Measurements from ENCODE around the gene CYTH4.
A peak's percentile ranks its signal among the peaks of the same experiment; 100 is the strongest.

The CYTH4 gene

DNA sequence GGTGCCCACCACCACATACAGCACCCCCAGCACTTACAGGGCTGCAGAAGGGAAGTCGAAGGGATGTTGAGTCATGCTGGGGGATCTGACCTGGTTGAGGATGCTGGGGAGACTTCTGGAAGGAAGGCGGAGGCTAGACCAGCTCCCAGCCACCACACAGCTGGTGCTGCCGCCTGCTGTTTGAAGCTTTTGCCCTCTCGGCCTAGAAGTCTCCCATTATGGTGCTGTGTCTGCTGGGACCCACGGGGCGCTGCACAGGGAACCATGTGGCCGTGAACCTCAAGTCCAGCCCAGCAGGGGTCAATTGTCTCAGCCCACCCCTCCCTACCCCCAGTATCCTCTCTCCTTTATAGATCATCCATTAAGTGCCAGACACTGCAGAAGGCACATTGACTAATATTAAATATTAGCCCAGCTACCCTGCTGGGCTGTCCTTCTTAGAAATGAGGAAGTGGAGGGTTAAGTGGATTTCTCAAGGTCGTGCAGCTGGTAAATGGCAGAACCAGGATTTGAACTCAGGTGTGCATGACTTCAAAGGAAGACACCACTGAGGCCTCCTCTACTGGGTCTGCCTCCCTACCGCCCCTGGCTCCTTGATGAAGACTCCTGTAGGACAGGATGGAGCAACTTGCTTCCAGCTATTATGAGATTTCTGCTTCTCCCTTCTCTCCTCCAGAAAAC lies 49.7 kb downstream of the CYTH4 start:
- DNase-seq: no peak

DNA sequence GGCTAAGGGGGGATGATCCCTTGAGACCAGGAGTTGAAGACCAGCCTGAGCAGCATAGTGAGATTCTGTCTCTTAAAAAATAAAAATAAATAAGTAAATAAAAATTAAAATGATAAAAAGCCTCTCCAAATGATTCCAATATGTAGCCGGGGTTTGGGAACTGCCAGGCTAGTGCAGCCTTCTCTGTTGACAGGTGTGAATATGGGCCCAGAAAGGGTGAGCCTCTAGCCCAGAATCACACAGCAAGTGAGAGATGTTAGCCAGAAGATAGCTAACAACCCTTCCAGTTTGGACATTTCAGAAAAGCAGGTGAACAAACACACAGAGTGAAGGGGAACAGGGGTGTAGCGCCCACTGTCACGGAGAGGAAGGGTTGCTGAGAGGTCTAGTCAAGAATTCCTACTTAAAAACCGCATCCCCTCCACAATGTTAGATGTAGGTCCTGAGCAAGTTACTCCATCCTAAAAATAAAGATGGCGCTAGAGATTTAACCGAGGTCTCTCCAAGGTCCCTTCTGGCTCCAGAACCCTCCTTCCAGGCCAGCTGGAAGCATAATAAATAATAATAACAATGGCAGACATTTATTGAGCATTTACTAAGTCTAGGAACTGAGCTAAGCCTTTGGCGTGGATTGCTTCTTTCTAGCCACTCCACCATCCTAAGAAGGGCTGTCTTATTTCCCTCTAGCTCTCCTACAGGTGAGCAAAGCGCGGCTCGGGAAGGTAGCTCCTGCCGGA lies 51.6 kb downstream of the CYTH4 start:
- no peak for DNase-seq

DNA sequence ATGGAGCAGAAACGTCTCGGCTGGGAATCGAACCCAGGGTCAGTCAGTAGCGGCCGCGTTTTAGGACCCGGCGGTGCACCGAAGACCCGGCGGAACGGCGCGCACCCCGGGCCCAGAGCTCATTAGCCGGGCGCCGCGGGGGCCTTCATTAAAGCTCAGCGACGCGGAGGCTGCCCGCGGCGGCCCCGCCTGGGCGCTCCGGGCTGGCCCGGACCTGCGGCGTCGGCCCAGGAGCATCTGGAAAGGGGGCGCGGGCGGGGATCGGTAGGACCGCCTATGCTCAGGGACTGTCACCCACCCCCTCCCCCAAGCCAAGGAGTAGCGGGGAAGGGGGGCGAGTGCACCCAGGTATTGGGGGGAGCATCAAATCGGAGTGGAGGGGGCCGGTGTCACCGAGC lies 52.2 kb downstream of the CYTH4 start:
- no peak for DNase-seq

DNA sequence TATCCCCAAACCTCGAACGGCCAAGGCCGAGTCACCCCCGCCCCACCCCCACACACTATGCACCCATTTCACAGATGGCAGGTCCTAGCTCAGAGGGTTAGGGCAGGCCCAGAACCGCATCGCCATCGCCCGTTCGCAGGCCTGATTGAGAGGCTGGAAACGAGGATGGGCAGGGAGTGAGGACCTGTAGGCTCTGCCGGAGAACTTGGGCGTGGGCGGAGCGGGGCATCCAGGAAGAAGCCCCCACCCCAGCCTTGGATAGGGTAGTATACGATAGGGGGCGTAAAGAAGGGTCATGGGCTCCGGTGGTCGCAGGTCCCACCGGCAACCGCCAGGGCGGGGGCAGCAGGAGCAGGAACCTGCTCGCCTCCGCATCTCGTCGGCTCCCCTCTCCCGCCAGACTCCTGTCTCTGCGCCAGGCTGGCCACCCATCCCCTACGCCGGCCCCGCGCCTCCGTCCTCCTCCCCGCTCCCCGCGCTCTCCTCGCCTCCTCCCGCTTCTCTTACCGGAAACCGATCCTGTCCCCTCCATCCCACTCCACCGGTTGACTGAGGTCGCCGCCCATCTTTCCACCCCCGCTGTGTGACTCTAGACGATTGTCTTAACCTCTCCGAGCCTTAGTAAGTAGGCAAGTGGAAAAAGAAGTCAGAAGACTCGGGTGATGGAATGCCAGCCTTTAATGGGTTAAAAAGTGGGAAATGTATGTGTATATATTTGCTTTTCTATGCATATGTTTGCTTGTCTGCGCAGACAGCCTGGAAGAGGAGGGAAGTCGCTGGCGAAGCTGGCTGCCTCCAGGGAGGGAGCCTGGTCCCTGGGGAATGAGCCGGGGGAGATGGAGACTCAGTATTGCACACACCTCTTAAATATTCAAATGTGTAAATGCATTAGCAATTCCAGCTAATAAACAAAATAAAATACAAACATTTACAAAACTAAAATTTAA lies 52.8 kb downstream of the CYTH4 start:
- no peak for DNase-seq

DNA sequence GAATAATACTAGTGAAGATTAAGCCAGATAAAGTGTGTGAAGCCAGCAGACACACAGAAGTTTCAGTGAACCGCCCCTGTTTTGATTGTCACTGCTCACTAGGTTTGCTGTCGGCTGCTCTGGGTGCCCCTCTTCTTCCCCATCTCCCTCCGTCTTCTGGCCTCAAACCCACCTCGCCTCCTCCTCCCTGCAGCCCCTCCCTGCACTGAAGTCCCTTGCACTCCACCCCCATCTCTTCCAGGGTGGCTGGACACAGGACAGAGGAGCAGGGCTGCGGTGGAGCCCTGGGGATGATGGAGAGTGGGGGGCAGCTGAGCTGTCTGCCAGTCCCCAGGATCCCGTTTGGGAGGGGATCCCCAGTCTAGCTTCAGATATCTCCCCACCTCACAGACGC lies 53.5 kb downstream of the CYTH4 start:
- DNase-seq: no peak

DNA sequence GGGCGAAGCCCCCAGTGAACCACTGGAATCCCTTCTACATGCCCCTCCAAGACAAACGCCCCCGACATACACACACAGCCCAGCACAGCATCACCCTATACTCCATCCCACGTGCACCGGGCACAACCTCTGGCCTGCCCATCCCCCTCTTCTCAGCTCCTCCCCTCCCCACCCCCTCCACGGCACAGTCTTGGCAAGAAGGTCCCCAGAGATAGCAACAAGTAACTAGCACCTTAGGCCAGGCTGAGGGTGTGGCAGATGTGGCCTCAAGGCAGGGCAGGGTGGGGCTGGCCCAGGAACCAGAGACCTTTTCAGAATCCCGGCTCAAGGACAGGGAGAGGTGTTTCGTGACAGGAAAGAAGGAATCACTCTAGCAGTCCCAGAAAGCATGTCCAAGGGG lies 54.3 kb downstream of the CYTH4 start:
- DNase-seq: no peak

DNA sequence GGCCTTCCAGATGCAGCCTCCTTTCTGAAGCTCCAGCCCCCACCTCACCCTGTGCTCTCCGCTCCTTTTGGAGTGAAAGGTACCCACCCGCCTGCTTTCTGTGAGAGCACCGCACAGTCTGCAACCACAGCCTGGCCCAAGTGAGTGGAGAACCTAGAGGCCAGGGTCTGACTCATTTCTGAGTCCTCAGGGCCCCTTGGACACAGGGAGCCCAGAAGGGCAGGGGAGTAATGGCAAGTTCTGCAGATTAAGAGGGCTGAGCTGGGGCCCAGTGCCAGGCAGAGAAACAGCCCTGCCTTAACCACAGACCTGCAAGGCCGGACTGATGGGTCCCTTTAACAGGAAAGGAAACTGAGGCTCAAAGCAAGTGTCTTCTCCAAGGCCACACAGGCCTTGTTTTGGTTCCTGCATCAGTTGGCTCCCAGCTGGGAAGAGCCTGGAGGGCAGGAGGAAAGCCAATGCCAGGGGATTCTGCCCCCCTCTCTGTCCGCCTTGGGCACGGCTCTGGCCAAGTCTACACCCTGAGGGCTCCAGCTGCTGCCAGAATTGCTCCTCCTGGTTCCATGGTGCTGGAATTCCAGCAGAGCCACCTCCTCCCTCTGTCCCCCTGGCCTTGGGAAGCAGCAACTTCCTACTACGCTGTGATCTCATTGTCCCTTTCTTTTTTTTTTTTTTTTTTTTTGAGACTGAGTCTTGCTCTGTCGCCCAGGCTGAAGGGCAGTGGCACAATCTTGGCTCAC lies 55.1 kb downstream of the CYTH4 start:
- no peak for DNase-seq

DNA sequence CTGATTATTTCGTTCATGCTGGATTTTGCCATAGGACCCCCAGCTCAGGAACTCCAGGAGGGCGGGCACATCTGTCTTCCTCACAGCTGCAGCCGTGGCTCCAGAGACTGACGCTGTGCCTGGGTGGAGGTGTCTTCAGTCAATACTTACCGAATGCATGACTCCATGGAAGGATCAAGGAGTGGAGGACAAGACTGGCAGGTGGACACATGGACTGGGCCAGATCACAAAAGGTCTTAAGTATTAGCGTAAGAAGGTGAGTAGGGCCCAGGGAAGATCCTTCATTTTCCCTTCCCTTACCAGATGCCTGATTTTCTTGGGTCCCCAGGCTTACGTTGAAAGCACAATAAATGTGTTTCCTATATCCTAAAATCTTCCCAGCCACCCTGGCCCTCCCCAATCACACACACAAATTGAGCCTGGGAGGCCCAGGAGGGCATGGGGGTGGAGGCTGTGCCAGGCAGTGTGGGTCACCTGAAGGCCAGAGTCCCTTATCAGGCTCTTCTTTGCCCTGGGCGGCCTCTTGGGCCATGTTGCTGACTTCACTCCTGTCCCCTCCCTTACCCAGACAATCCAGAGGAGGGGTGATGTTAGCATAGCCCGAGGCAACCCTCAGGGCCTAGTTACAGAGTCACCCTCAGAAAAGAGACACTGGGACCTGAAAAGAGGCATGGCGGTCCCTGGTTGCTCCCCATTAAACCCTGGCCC lies 56.4 kb downstream of the CYTH4 start:
- DNase-seq: no peak

DNA sequence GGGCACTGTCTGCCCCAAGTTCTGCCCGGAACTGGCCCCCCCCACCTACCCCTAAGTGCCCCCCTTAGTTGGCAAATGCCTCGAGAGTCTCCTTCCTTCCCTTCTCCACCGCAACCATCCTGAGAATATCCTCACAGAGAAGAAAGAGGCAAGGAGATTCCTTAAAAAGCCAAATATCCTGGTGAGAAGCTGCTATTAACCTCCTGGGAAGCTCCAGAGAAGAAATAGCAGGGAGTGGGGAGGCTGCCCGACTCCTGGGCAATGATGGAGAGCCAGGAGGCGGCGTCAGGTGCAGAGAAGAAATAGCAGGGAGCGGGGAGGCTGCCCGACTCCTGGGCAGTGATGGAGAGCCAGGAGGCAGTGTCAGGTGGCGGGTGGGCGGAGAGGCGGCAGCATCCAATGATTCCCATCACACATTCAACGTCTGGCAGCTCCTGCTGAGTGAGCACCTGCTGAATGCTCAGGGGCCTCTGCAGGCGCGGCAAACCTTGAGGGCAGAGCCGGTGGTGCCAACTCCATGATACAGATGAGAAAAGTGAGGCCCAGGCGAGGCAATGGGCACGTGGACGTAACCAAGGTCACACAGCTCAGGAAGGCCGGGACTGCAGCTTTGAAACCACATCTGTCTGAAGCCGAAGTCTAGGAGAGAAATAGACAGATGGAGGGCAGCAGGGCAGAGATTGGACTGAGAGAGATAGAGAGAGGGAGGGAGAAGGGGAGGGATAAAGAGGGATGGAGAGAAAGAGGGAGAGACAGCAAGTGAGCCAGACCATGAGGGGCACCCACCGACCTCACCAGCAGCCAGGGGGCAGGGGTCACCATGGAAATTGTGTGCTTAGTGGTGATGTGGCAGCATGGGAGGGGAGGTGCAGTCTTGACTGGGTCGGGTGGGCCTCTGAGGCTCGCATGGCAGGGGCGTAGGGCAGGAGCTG lies 58.3 kb downstream of the CYTH4 start:
- DNase-seq: peak; percentile 81 to 86

DNA sequence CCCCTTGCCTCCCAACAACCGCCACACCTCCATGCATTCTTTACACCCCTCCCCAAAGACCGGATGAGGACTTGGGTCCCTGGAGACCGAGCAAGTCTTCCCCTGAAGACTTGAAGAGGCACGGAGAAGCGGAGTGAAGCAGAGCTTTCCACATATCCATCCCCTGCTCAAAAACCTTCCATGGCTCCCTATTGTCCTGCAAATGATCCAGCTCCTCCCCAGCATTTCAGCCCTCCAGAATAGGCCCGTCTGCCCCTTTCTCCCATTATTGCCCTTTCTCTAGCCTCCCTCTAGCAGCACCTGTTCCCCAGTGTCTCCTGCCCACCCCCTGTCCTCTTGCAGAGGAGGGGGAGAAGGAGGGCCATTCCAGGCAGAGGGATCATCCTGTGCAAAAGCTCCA lies 59.8 kb downstream of the CYTH4 start:
- DNase-seq: no peak

DNA sequence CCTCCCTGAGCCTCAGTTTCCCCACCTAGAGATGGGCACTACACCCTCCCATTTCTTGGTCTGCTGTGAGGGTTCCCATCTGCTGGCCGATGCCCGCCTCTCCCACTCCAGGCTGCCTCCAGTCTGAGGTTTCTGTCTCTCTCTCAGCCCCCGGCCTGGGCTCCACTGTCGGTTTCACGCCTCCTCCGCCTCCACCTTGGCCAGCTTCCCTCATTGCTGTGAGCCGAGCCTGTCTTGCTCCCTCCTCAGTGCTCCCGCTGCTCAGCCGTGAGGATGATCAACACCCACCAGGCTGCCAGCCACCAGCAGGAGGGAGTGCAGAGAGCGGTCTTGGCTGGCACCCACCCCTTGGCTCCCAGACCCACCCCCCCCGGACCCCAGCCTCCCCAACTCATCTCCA lies 61.0 kb downstream of the CYTH4 start:
- DNase-seq: no peak

DNA sequence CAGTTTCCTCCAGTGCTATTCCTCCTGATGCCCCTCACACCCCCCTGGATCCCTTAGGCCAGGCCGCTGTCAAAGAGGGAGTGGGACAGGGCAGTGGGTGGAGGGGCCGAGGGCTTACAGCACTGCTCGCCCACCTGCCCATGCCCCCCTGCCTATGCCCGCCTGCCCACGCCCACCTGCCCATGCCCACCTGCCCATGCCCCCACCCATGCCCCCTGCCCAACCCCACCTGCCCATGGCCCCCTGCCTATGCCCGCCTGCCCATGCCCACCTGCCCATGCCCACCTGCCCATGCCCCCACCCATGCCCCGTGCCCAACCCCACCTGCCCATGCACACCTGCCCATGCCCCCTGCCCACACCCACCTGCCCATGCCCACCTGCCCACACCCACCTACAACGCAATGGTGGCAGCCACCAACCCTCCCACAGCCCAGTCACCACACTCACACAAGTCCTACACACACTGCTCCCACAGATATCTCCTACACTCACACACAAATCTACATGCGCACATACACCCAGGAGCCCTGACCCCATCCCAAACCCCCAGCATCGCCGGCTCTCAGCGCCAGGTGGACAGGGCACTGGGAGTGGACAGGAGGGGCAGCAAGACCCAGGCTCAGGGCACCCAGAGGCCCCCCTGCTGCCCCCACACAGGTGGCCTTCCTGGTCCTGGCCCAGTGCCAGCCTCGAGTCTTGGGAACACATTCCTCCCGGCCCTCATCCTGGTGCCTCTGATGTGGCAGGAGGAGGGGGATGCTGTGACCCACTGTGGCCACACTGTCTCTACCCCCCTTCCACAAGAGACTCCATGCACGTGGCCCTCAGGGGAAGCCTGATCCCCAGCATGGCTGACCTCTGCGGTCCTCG lies 61.8 kb downstream of the CYTH4 start:
- no peak for DNase-seq

DNA sequence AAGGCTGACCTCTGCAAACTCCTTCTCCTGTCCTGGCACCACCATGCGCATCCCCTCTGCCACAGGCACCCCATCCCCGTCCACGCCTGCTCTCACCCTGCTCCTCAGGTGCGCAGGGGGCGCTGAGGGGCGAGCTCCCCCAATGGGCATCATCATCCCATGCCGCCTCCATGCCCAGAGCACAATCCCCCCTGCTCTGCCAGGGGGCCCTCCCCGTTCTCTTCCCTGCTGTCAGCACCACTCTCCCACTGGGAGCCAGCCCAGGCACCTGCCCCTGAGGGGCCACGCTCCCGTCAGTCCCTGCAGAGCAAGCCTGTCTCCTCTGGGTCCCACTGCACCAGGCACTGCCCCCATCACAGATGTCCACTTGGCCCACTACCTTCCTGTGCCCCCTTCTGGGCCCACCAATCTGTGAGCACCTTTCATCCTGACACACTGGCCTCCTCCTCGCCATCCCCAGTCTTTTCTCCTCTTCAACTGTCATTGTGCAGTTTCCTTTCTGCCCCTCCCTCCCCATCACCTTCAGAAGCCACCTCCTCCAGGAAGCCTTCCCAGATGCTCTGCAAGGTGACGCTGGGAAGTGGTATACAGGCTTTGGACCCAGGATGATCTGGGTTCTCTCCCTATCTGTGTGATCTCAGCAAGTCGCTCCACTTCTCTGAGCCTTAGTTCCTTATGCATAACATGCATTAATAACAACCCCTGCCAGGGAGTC lies 62.6 kb downstream of the CYTH4 start:
- DNase-seq: no peak

DNA sequence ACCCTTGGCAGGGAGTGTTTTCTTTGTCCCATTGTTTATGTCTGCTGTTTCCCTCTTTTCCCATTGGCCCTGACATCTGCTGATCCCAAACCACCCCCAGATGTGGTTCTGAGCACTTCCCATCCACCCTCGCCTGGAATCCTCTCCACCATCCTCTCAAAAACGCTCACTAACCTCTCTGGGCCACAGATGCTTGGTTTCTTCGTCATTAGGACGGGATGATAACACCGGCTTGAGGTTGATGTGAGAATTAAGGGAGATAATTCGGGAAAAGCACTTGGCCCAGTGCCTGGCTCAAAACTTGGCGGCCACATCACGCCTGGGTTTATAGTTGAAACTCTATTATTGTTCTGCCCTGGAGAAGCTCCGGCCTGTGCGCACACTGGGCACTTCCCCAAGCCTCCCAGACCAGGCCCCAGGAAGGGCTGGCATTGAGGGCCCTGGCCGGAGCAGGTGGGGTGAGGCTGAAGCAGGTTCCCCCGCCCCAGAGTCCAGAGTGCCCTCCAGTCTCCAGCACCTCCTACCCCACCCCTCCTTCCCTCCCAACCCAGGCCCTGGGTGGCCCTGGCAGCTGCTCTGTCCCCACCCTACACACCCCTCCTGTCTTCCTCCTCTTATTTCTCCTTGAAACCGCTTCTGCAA lies 63.7 kb downstream of the CYTH4 start:
- no peak for DNase-seq

DNA sequence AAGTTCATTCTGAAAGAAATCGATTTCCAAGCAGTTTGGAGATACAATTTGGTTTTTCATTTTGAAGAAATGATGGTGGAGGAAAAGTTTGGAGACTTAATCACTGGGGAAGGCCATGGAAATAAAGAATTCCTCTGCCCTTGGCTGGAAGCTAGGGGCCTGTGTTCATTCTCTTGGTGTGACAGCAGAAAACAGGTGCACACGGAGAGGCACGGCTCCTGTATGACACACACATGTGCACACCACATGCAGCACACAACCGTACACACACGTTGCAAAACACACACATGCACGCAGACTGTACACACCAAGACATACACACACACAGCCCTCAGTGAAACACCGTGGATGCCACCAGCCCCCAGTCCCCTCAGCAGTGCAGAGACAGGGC lies 64.2 kb downstream of the CYTH4 start:
- DNase-seq: no peak

DNA sequence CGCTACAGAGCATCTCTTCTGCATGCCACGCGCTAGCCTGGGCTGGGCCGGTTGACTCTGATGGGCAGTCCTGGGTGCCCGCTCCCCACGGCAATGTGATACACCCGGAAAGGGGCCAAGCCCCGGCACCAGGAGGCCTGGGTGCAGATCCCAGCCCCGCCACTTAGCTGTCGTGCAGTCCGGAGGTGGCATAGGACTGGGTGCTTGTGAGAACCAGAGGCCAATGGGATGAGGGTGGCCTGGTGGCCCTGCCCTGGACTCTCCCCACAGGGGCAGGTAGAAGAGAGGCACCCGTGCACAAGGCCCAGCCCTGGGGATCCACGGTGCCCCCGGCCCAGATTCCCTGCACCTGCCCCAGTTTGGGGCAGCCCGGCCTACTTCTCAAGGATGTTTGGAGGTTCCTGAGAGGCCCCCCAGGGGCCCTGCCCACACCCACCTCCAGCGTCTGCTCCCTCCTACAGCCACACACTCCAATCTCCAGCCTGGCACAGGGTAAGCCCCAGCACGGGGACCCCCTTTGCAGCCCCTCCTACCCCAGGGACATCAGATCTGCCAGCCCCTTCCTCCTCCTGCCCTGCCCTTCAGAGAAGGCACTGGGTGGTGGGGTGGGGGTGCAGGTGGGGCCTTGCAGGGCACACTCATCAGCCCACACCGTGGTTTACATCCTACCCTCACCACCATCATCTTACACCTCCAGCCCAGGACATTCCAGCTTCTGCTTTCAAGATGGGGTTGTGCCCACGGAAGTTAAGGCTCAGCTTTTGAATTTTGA lies 66.9 kb downstream of the CYTH4 start:
- no peak for DNase-seq

DNA sequence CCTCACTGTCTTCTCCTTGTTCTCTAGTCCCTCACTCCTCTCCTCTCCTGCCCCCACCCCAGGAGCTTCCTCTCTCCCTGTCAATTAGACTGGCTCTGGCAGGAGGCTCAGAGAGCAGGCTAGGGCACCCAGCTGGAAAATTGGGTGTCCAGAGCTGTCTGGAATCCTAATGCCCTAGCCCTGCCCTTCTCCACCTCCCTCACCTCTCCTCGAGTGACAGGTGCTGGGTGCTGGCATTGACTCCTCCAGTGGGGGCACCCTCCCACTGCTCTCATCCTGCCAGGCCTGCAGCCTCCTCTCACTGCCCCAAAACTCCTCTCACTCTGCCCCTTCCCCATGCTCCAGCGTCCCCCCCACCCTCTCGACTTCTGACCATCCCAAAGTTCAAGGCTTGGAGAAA lies 68.9 kb downstream of the CYTH4 start:
- DNase-seq: no peak

DNA sequence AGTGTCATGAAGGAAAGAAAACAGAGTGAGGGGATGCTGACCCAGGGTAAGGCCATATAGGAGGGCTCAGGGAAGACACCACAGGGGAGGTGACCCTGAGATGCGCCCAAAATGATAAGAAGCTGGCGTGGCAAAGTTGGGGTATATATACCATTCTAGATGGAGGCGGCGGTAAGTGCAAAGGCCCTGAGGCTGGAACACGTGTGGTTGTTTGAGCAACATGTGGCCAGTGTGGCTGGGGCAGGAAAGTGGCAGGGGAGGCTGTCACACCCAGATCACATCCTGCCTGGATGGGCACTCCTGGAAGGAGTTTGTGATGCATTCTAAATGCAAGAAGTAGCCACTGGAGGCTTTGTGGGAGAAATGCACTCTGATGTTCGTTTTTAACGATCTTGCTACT lies 70.2 kb downstream of the CYTH4 start:
- no peak for DNase-seq
